Measurements from ENCODE around the gene AUNIP.
"Not testable (repeated sequence)": the region's sequence is repeated elsewhere in the genome, so short reads cannot be mapped to it uniquely, and the experiment has no call there.

The AUNIP gene

GRCh38 chr1:25844536-25845337, 14.5 kb downstream of the AUNIP start:
- Histone ChIP-seq H3K27me3 (ENCODE audit: insufficient read depth, low read length, poor library complexity) (no peaks in the 10 kb centered on the region), H3K9ac (ENCODE audit: low read depth, low read length) (no peak overlapping the region), H3K9me3 (ENCODE audit: insufficient read depth, low read length, severe bottlenecking) (peaks cover 9% of the 10 kb centered on the region), H2AFZ (ENCODE audit: low read depth, low read length) (no peak overlapping the region), H3K4me2 (ENCODE audit: insufficient read depth, low read length) (no peak overlapping the region), H3K4me1 (ENCODE audit: insufficient read depth, low read length) (no peaks in the 10 kb centered on the region), H3K36me3 (ENCODE audit: insufficient read depth, low read length) (0 out of 2 replicates have a peak, but pooled peaks cover under 1% of the 10 kb centered on the region), H3K79me2 (ENCODE audit: insufficient read depth, low read length) (peaks cover 75% of the 10 kb centered on the region), H4K20me1 (ENCODE audit: insufficient read depth, low read length) (peaks cover 9% of the 10 kb centered on the region; the same call in 1 of the 2 replicates), H3K4me3 (ENCODE audit: low read depth in 1 of 2, low read length in 2 of 2) (no peak overlapping the region), H3K27ac (ENCODE audit: low read length) (no peak overlapping the region)
- TF ChIP-seq CTCF (IDR thresholded peaks at IDR 0.05; ENCODE audit: borderline replicate concordance, extremely low read depth, low read length, poor library complexity, severe bottlenecking) (no peak), EZH2 (IDR thresholded peaks at IDR 0.05; ENCODE audit: borderline replicate concordance, low read depth, low read length, severe bottlenecking) (no peak)
- no peak for ATAC-seq (ENCODE audit: insufficient read depth, low read depth)
- no peak for DNase-seq

- H3K9ac ChIP-seq (ENCODE audit: low read depth, low read length), result no peak overlapping the region
- no peaks in the 10 kb centered on the region for H3K4me1 ChIP-seq (ENCODE audit: insufficient read depth, low read length)
- H3K36me3 ChIP-seq (ENCODE audit: insufficient read depth, low read length), result no peaks in the 10 kb centered on the region
- H3K4me2 ChIP-seq (ENCODE audit: insufficient read depth, low read length), result no peak overlapping the region
- H3K27ac ChIP-seq (ENCODE audit: low read length), result no peak overlapping the region
- DNase-seq, result no peak
- ATAC-seq (ENCODE audit: insufficient read depth, low read depth), result no peak
- H3K27me3 ChIP-seq (ENCODE audit: insufficient read depth, low read length, poor library complexity), result no peaks in the 10 kb centered on the region
- peaks cover 71% of the 10 kb centered on the region for H3K79me2 ChIP-seq (ENCODE audit: insufficient read depth, low read length)
- H4K20me1 ChIP-seq (ENCODE audit: insufficient read depth, low read length), result peaks cover 7% of the 10 kb centered on the region; the same call in 1 of the 2 replicates
- no peak overlapping the region for H2AFZ ChIP-seq (ENCODE audit: low read depth, low read length)
- no peak for TF ChIP-seq CTCF (IDR thresholded peaks at IDR 0.05; ENCODE audit: borderline replicate concordance, extremely low read depth, low read length, poor library complexity, severe bottlenecking)
- TF ChIP-seq EZH2 (IDR thresholded peaks at IDR 0.05; ENCODE audit: borderline replicate concordance, low read depth, low read length, severe bottlenecking), result no peak
- no peak overlapping the region for H3K4me3 ChIP-seq (ENCODE audit: low read depth in 1 of 2, low read length in 2 of 2)
- H3K9me3 ChIP-seq (ENCODE audit: insufficient read depth, low read length, severe bottlenecking), result peaks cover 9% of the 10 kb centered on the region
Measured at GRCh38 chr1:25843483-25843882, 15.8 kb downstream of the AUNIP start.

GRCh38 chr1:25839808-25840207, 19.4 kb downstream of the AUNIP start:
- not testable (repeated sequence) for H3K4me1 ChIP-seq (ENCODE audit: insufficient read depth, low read length); H3K9ac ChIP-seq (ENCODE audit: low read depth, low read length); ATAC-seq (ENCODE audit: insufficient read depth, low read depth); H2AFZ ChIP-seq (ENCODE audit: low read depth, low read length); H3K9me3 ChIP-seq (ENCODE audit: insufficient read depth, low read length, severe bottlenecking); H3K27ac ChIP-seq (ENCODE audit: low read length); H3K4me3 ChIP-seq (ENCODE audit: low read depth in 1 of 2, low read length in 2 of 2); H4K20me1 ChIP-seq (ENCODE audit: insufficient read depth, low read length); DNase-seq; H3K27me3 ChIP-seq (ENCODE audit: insufficient read depth, low read length, poor library complexity); H3K4me2 ChIP-seq (ENCODE audit: insufficient read depth, low read length)
- Histone ChIP-seq H3K36me3 (ENCODE audit: insufficient read depth, low read length) (peaks cover 28% of the 10 kb centered on the region), H3K79me2 (ENCODE audit: insufficient read depth, low read length) (peaks cover 45% of the 10 kb centered on the region)

- no peak overlapping the region for H2AFZ ChIP-seq (ENCODE audit: low read depth, low read length)
- no peak overlapping the region for H3K9ac ChIP-seq (ENCODE audit: low read depth, low read length)
- no peaks in the 10 kb centered on the region for H3K27me3 ChIP-seq (ENCODE audit: insufficient read depth, low read length, poor library complexity)
- no peak overlapping the region for H3K4me2 ChIP-seq (ENCODE audit: insufficient read depth, low read length)
- peaks cover 9% of the 10 kb centered on the region for H3K9me3 ChIP-seq (ENCODE audit: insufficient read depth, low read length, severe bottlenecking)
- H3K79me2 ChIP-seq (ENCODE audit: insufficient read depth, low read length), result peaks cover 36% of the 10 kb centered on the region
- no peak overlapping the region for H3K4me3 ChIP-seq (ENCODE audit: low read depth in 1 of 2, low read length in 2 of 2)
- DNase-seq (no peak), ATAC-seq (ENCODE audit: insufficient read depth, low read depth) (no peak)
- peaks cover 52% of the 10 kb centered on the region for H3K36me3 ChIP-seq (ENCODE audit: insufficient read depth, low read length)
- H4K20me1 ChIP-seq (ENCODE audit: insufficient read depth, low read length), result no peaks in the 10 kb centered on the region; the same call in 1 of the 2 replicates
- TF ChIP-seq EZH2 (IDR thresholded peaks at IDR 0.05; ENCODE audit: borderline replicate concordance, low read depth, low read length, severe bottlenecking), result no peak
- TF ChIP-seq CTCF (IDR thresholded peaks at IDR 0.05; ENCODE audit: borderline replicate concordance, extremely low read depth, low read length, poor library complexity, severe bottlenecking), result peak; percentile 37
- no peaks in the 10 kb centered on the region for H3K4me1 ChIP-seq (ENCODE audit: insufficient read depth, low read length)
- H3K27ac ChIP-seq (ENCODE audit: low read length), result no peak overlapping the region
Measured at GRCh38 chr1:25837262-25837875, 21.9 kb downstream of the AUNIP start.
